Measurements from ENCODE around the gene GMPPA.

Gene GMPPA

DNA sequence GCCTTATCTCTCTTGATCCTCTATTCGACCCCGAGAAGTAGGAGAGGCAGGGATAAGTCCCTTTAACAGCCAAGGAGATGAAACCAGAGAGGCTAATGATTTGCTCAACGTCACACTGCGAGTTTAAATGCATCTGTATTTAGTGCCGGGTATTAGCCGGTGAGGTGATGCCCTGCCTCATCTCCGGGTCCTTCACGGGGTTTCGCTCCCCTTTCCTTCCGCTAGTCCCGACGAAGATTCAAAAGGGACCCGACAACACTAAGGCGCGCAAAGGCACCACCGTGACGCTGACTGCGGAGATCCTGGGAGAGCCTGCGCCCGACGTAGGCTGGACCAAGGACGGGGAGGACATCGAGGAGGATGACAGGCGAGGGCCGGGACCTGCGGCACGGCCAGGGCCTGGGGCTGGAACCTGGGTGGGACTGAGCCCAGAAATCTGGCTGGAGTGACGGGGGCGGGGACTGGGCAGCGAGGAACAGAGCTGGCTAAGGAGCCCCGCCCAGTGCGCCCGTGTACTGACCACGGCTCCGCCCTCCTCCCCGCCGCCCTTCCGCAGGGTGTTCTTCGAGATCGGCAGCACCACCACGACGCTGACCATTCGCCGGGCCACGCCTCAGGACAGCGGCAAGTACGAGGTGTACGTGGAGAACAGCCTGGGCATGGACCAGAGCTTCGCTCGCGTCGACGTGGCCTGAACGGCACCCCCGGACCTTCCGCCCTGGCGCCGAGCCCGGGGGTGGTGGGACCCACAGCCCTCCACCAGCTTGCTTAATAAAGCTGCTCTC, 1.0 kb upstream of the GMPPA start:
- DNase-seq (ENCODE audit: low read depth, low spot score): no peak
- H3K4me3 ChIP-seq (ENCODE audit: low read length): peak overlapping the region; percentile 78

DNA sequence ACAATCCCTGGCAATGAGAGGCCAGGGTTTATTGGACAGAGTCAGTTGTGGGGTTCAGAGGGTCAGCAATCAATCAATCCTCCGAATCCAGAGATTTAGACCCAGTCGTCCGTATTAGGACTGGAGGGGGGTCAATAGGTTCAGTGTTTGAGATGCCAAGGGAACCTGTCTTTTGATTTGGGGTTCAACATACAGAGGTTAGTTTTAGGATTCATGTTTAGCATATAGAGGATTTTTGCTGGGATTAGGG, 292 bp downstream of the GMPPA start:
- H3K4me3 ChIP-seq (ENCODE audit: low read length): peak overlapping the region; percentile 78
- DNase-seq (ENCODE audit: low read depth, low spot score): no peak

DNA sequence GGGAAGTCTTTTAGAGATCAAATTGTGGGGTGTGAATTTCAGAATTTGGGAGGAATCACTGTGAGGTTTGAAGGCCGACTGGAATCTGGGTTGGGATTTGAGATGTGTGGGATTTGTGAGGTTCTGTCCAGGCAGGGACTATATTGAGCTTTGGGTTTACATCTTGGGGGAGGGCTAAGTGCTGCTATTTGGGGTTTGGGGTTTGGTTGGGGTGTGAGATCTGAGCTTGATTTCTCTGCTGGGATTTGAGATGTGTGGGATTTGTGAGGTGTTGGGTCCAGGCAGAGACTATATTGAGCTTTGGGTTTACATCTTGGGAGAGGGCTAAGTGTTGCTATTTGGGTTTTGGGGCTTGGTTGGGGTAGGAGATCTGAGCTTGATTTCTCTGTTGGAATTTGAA, 864 bp downstream of the GMPPA start:
- DNase-seq (ENCODE audit: low read depth, low spot score): no peak
- H3K4me3 ChIP-seq (ENCODE audit: low read length): peak overlapping the region; percentile 78

DNA sequence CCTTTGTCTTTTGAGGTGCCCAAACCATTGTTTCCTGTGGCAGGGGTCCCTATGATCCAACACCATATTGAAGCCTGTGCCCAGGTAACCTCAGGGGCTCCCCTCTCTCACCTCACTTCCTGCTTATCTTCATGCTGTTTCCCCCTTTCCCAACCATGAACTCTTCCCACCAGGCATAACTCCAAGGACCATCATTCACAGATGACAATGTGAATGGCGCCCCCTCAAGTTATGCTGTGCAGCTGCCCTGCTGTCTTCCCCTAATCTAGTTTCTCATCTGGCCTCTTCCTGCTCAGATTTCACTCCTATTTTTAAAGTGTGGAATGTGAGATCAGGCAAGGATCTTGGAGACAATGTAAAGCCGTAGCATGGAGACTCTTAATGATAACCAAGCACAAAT, 1.4 kb downstream of the GMPPA start:
- DNase-seq (ENCODE audit: low read depth, low spot score): no peak
- no peak overlapping the region for H3K4me3 ChIP-seq (ENCODE audit: low read length)

DNA sequence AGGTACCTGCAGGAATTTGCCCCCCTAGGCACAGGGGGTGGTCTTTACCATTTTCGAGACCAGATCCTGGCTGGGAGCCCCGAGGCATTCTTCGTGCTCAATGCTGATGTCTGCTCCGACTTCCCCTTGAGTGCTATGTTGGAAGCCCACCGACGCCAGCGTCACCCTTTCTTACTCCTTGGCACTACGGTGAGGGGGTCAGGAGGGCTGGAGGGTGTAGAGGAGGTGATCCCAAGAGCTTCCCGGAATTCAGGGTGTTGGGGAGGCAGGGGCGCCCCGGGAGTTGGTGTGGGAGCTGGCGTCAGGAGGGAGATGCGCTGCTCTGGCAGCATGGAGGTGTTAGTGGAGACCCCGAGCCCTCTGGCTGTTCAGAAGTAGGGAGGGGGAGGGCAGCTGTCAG, 3.2 kb downstream of the GMPPA start:
- H3K4me3 ChIP-seq (ENCODE audit: low read length): no peak overlapping the region
- DNase-seq (ENCODE audit: low read depth, low spot score): no peak

DNA sequence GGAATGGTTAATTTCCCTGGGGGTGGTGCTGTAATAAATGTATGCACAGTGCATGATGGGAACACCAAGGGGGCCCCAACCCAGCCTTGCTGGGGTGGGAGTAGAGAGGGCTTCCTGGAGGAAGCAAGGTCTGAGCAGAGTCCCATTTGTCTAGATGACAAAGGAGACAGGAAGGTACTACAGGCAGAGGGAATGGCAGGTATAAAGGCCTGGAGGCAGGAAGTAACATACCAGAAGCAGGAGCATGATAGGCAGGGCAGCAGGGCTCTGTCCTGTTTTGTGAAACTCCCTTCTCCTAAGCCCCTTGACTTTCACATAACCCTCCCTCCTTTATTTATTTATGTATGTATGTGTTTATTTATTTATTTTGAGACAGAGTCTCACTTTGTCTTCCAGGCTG, 3.9 kb downstream of the GMPPA start:
- H3K4me3 ChIP-seq (ENCODE audit: low read length): no peak overlapping the region
- DNase-seq (ENCODE audit: low read depth, low spot score): no peak

DNA sequence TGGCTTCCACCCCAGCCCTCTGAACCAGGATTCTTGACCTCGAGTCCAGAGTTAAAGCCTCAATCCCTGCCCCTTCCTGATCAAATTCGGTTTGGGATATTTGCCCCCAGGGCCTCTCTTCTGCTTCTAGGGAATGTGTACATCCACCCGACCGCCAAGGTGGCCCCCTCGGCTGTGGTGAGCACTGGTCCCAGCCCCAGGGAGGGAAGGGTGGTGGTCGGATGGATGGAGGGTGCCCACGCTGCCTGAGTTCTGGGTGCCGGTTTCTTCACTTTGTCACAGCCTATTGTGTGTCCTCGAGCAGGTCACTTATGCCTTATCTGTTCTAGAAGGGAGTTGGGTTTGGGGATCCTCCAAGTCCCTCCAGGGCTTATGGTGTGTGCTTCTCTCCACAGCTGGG, 6.9 kb downstream of the GMPPA start:
- no peak for DNase-seq (ENCODE audit: low read depth, low spot score)
- H3K4me3 ChIP-seq (ENCODE audit: low read length): no peak overlapping the region

DNA sequence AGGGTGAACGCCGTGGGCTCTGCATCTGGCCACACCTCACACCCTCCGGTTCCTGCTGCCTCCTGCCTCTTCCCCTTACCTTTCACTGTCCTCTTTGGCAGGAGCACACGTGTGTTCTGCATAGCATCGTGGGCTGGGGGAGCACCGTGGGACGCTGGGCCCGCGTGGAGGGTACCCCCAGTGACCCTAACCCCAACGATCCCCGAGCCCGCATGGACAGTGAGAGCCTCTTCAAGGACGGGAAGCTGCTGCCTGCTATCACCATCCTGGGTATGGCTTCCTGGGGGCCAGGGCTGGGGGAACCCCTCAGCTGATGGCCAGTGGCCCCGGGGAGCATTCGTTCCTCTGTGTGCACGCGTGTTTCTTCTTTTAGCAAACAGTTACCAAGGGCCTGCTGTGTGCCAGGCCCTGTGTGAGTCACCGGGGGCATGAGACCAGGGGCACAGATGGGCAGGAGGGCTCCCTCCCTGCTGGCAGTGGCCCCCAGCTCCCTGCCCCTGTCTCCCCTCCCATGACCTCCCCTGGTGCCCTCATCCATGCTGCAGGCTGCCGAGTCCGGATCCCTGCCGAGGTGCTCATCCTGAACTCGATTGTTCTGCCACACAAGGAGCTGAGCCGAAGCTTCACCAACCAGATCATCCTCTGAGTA, 7.6 kb downstream of the GMPPA start:
- DNase-seq (ENCODE audit: low read depth, low spot score): no peak
- H3K4me3 ChIP-seq (ENCODE audit: low read length): no peak overlapping the region

DNA sequence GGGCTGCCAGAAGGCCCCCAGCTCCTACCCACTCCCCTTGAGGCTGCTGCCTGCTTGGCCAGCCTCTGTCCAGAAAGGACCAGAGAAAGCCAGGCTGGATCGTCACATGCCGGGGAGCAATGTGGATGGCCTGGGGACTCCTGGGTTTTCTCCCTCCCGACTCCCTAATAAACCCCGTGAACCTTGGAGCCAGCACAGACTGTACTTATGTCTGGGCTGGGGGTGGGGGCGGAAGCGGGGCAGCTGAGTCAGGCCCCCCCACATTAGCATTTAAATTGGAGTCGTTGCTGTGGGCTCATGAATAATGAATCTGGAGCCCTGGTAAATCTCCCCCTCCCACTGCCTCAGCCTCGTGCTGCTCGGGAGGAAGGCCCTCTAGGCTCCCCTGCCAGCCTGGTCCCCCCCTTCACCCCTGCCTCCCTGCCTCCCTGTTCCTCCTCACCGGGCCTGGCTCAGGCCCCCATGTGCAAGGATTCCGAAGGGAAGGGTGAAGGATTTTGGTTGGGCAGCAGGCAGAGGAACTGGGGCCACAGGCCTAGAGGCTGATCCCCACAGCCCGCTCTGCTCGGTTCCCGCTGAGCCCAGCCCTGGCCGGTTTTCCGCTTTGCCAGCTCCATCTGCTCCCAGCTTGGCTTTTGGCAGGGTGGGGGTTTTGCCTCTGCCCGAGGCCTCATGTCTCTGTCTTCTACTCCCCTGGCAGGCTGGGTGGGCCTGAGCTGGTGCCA, 8.3 kb downstream of the GMPPA start:
- H3K4me3 ChIP-seq (ENCODE audit: low read length): no peak overlapping the region
- no peak for DNase-seq (ENCODE audit: low read depth, low spot score)

DNA sequence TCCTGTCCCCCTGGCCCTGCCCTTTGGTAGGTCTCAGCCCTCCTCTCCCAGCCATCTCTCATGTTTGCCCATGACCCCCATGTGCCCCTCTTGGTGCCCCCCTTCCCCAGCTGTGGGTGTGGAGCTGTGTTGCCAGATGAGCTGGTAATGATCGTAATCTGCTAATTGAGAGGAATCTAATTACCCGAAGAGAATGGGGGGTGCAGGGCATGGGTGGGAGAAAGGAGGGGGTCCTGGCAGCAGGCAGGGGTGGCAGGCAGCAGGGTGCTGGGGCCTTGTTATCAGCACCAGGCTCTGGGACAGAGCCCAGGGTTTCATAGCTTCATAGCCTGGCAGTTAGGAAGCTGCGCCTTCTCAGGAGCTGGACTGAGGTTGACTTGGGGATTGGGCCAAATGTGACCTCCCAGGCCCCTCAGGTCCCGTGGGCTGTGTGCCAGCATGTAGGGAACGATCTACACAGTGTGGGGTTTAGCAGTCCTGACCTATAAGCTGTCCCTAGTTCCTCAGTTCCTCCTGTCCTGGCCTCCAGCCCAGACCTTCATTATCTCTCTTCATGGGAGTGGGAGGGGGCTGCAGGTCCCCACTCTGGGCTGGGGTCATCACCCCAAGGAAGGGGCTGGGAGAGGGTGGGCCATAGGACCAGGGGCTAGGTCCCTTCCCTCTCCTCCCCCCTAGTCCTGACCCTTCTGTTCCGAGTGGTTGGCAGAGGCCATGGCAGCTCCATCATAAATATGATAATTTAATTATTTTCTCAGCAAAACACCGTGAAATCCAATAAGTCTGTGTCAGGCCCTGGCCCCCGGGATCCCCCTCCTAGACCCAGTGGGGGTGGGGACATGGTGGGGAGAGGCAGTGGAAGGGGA, 9.1 kb downstream of the GMPPA start:
- H3K4me3 ChIP-seq (ENCODE audit: low read length): no peak overlapping the region
- DNase-seq (ENCODE audit: low read depth, low spot score): no peak

DNA sequence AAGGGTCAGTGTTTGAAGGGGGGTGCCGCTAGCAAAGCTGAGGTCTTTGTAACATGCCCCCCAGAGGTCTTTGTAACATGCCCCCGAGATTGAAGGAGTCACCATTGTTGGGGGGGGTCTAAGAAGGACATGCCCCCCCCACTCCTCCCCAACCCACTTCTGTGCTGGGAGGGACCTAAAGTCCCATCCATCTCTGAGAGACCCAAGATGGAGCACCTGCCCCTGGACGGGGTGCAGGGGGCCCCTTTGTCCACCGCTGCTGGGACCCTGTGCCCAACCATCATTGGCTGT, 9.7 kb downstream of the GMPPA start:
- DNase-seq (ENCODE audit: low read depth, low spot score): no peak
- no peak overlapping the region for H3K4me3 ChIP-seq (ENCODE audit: low read length)

DNA sequence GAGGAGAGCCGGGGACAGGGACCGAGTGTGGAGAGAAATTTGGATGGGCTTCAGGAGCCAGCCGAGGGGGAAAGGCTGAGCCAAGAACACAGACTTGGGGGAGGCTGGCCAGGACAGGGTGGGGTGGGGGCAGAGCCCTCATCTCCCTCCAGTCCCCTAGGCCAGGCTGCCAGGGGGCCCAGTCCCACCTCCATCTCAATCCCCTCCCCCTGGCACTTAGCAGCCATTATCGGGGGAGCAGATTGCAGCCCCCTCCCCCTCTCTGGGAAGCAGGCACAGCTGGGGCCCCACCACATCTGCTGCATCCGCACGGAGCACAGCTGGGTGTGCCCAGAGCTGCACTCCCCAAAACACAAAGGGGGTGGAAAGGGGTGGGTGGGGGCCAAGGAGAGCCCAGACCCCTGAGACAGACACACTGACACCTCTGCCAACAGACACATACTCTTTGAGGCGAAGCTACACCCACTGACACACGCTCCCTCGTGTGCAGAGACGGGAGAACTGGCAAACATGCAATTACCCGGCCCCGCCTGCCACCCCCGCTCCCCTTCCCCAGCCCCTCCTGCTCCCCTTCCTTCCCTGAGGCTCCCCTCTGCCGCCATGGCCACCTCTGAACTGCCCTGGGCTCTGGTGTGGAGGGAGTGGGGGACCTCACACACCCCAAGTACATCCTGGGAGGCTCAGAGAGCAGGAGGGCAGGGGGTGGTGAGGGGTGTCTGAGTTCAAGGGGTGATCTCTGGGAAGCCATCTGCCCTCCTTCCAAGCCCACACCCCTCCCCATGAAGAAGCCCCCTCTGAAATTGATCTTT, 10.5 kb downstream of the GMPPA start:
- H3K4me3 ChIP-seq (ENCODE audit: low read length): no peak overlapping the region
- DNase-seq (ENCODE audit: low read depth, low spot score): no peak

DNA sequence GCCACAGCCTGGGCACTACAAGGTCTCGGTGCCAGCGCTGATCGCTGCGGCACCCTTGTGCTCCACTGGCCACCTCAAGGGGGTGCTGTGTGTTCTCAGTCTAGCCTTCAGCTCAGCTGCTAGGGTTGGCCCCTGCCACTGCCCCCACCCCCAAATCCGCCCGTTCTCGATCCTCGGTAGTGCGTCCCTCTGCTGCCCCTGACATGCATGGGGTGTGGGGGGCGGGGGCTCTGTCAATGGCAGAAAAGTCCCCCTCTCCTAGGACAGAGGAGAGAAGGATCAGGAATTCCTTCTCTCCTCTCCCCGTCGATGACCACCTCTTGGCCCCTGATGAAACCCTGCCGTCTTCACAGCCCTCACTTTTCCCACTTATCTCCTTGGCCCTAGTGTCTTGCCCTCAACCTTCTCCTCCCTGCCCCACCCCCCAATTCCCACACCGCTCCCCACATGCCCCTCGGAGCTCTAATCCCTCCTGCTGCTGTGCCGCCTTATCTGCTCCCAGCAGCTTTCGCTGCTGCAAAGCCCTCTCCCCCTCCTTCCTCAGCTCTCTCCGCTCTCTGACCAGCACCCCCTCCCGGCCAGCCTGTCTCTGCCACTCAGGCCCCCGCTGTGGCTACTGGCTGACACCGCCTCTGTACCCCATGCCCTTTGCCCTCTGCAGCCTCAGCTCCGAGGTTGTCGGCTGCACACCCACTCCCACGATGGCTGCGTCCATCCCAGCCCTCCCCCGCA, 11.3 kb downstream of the GMPPA start:
- H3K4me3 ChIP-seq (ENCODE audit: low read length): no peak overlapping the region
- no peak for DNase-seq (ENCODE audit: low read depth, low spot score)

DNA sequence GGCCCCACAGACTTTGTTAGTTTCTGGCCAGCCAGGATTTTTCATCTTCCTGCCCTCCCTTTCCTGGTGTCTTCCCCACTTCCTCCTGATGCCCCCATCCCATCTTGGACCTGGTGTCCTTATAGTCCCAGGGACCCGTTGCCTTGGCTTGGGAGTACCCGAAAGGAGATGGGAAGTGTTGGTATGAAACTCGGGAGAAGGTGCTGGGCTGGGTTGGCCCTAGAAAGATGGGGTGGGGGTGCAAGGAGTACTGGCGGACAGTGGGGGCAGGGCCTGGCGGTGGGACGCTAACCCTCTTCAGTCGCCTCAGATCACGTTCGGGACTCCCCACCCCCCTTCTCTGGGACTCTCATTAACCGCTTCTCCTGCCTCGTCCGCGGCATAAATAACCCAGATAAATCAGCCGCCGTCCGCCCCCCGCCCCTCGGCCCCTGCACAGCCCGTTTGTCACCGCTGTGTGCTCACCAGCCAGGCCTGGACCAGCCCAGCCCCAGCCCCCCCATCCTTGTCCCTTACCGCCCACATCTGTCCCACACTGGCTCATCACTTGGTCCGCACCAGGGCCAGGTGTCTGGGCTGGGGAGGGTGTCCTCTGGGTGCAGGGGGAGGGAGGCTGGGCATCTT, 11.9 kb downstream of the GMPPA start:
- no peak for DNase-seq (ENCODE audit: low read depth, low spot score)
- H3K4me3 ChIP-seq (ENCODE audit: low read length): no peak overlapping the region

DNA sequence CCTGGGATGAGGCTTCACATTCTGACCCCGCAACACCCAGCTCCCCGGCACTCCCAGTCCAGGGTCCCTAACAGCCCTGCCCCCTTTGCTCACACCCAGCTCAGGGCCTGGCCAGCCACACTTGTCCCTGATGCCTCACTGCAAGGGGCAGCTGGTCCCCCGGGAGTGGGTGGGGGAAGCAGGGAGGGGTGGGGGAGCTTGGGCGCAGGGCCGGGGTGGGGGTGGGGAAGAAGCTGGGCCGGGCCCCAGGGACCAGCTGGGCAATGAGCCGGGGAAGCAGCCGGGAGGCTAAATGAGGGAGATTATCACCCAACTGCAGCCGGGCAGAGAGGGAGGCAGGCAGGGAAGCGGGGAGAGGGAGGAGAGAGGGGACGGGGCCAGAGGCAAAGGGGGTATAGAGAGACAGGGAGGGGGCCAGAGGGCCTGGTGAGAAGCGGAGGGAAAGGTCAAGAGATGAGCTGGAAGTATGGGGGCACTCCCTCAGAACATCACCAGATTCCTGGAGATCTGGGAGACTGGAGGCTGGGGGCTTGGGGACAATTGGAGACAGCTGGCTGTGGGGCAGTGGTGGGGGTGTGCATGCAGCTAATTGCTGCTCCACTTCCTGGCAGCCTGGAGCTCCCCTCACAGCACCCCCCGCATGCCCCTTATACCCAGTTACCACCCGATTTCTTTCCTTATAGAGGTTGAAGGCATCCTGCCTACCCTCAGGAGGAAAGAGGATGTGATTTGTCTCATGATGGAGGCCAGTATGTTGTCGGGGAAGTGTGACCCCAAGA, 13.0 kb downstream of the GMPPA start:
- DNase-seq (ENCODE audit: low read depth, low spot score): no peak
- H3K4me3 ChIP-seq (ENCODE audit: low read length): no peak overlapping the region

DNA sequence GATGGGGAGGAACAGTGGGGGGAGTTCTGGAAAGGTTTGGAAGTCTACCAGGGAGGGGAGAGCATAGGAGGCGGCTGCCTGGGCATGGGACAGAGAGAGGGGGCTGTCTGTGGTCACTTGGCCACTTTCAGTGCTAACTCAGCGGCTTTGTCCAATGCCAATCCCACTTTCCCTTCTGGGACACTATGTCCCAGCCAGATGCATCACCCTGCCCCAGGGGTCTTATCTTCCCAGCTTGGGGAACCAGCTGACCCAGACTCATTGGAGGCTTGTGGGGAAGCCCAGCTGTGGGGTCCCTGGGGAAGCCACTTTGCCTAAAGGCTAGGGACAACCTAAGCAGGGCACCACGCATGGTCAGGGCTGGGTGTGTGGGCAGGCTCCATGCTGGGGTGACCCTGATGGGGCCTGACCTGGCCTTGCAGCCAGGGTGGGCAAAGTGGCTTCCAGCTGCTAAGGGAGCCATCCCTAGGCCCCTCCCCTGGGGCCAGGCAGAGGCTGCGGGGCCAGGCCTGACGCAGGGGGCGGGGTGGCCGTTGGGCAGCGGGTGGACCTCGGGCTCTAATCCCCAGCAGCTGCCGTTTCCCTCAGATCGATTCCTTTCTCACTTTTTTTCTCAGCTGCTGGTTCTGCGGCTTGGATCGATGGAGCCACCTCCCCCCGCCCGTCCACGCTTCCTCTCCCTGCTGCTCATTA, 14.0 kb downstream of the GMPPA start:
- no peak overlapping the region for H3K4me3 ChIP-seq (ENCODE audit: low read length)
- DNase-seq (ENCODE audit: low read depth, low spot score): no peak

DNA sequence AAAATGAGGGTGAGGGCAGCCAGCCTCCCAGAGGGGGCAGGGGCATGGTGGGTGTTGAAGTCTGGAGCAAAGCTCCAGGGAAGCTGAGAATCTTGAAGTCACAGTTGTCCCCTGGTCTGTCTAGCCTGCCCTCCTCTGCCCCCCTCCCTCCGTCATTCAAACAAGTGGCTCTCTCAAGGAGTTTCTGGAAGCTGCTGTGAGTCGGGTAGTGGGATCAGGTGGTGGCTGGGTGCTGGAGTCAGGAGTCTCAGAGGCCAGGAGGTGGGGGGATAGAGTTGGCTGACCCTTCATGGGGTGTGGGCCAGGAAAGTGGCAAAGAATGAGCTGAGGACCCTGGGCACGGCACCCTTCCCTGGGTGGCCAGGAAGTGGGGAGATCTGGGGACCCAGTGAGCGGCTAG, 15.1 kb downstream of the GMPPA start:
- peak overlapping the region; percentile 31 for H3K4me3 ChIP-seq (ENCODE audit: low read length)
- DNase-seq (ENCODE audit: low read depth, low spot score): no peak

Data from Jurkat, Clone E6-1 (cell line).